ENCODE measurements around the gene CEP83. TPM values are rescaled to one million over a fixed set of nuclear protein-coding genes. Genes with fewer than 3 reads are reported as not detected.

Gene CEP83
- total and polyA plus RNA-seq, 2 donors (not counting 1 experiment from before 2014, with no cell fraction given), result 4.0 to 24.8 TPM

GRCh38 chr12:94329366-94329765, 130.3 kb downstream of the CEP83 start:
- no peak overlapping the region for H3K27ac ChIP-seq (ENCODE audit: low read length in 2 of 2)
- H3K4me3 ChIP-seq (ENCODE audit: control extremely low read depth in 1 of 5, extremely low read depth in 1 of 5, insufficient read depth in 1 of 5, low read depth in 2 of 5, low read length in 4 of 5), result no peak overlapping the region
- H3K4me3 Mint-ChIP-seq, result no peak overlapping the region
- POLR2A ChIA-PET, result no interaction called here
- DNase-seq, result no peak
- H3K9ac ChIP-seq (ENCODE audit: low read length), result no peak overlapping the region
- no peaks in the 10 kb centered on the region for H3K9me3 Mint-ChIP-seq (ENCODE audit: insufficient read depth)
- no peaks in the 10 kb centered on the region for H3K27me3 ChIP-seq (replicated peaks in 1 of 4; ENCODE audit: control extremely low read depth in 1 of 4, control insufficient read depth in 3 of 4, insufficient read depth in 4 of 4, low read length in 3 of 4)
- no peak for ATAC-seq (ENCODE audit: low read depth)
- H4K20me1 ChIP-seq (ENCODE audit: control insufficient read depth, insufficient read depth, low read length, poor library complexity, severe bottlenecking), result no peaks in the 10 kb centered on the region
- CTCF ChIA-PET, result interaction anchor here (0.8 to 1.2 kb wide), 3 partner anchors 106 to 193 kb away, joined by 3 read pairs; no protein-coding TSS in a partner anchor
- no peaks in the 10 kb centered on the region for H3K79me2 ChIP-seq (ENCODE audit: control insufficient read depth, insufficient read depth, low read length)
- H3K36me3 ChIP-seq (replicated peaks in 1 of 2; ENCODE audit: control extremely low read depth in 1 of 2, control insufficient read depth in 1 of 2, extremely low read depth in 1 of 2, insufficient read depth in 2 of 2, low read length in 1 of 2), result peaks cover 0 to 3% of the 10 kb centered on the region in 2 experiments
- no peaks in the 10 kb centered on the region for H3K9me3 ChIP-seq (ENCODE audit: control extremely low read depth in 1 of 3, control insufficient read depth in 2 of 3, insufficient read depth in 1 of 3, low read length in 2 of 3)
- H3K4me1 Mint-ChIP-seq, result peaks cover 4% of the 10 kb centered on the region
- intact Hi-C loops (cut with micrococcal nuclease), result no loop called here
- WGBS (ENCODE audit: insufficient coverage), result no CpG with 5 or more reads among the region's 1 CpG
- no peaks in the 10 kb centered on the region for H3K27me3 Mint-ChIP-seq
- no peak for TF ChIP-seq EZH2 (IDR thresholded peaks at IDR 0.05; ENCODE audit: borderline replicate concordance, insufficient read depth, low read depth, low read length, poor library complexity, severe bottlenecking)
- TF ChIP-seq, protein P1, sequence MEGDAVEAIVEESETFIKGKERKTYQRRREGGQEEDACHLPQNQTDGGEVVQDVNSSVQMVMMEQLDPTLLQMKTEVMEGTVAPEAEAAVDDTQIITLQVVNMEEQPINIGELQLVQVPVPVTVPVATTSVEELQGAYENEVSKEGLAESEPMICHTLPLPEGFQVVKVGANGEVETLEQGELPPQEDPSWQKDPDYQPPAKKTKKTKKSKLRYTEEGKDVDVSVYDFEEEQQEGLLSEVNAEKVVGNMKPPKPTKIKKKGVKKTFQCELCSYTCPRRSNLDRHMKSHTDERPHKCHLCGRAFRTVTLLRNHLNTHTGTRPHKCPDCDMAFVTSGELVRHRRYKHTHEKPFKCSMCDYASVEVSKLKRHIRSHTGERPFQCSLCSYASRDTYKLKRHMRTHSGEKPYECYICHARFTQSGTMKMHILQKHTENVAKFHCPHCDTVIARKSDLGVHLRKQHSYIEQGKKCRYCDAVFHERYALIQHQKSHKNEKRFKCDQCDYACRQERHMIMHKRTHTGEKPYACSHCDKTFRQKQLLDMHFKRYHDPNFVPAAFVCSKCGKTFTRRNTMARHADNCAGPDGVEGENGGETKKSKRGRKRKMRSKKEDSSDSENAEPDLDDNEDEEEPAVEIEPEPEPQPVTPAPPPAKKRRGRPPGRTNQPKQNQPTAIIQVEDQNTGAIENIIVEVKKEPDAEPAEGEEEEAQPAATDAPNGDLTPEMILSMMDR (IDR thresholded peaks at IDR 0.05), result no peak
- H3K4me1 ChIP-seq (ENCODE audit: control insufficient read depth in 2 of 2, insufficient read depth in 2 of 2, low read length in 2 of 2), result no peaks in the 10 kb centered on the region
- H2AFZ ChIP-seq (ENCODE audit: insufficient read depth, low read depth, low read length, poor library complexity, severe bottlenecking), result no peak overlapping the region
- H3K27ac Mint-ChIP-seq, result no peak overlapping the region
- no peak overlapping the region for H3K4me2 ChIP-seq (replicated peaks; ENCODE audit: low read depth, low read length, poor library complexity, severe bottlenecking)

- Mint-ChIP-seq H3K4me1 (no peaks in the 10 kb centered on the region), H3K4me3 (no peak overlapping the region), H3K27me3 (no peaks in the 10 kb centered on the region), H3K27ac (no peak overlapping the region), H3K9me3 (ENCODE audit: insufficient read depth) (no peaks in the 10 kb centered on the region)
- no peak for DNase-seq
- Histone ChIP-seq H3K9me3 (ENCODE audit: control extremely low read depth in 1 of 3, control insufficient read depth in 2 of 3, insufficient read depth in 1 of 3, low read length in 2 of 3) (no peaks in the 10 kb centered on the region), H3K36me3 (replicated peaks in 1 of 2; ENCODE audit: control extremely low read depth in 1 of 2, control insufficient read depth in 1 of 2, extremely low read depth in 1 of 2, insufficient read depth in 2 of 2, low read length in 1 of 2) (peaks cover 0 to 3% of the 10 kb centered on the region in 2 experiments), H3K79me2 (ENCODE audit: control insufficient read depth, insufficient read depth, low read length) (no peaks in the 10 kb centered on the region), H2AFZ (ENCODE audit: insufficient read depth, low read depth, low read length, poor library complexity, severe bottlenecking) (no peak overlapping the region), H4K20me1 (ENCODE audit: control insufficient read depth, insufficient read depth, low read length, poor library complexity, severe bottlenecking) (no peaks in the 10 kb centered on the region), H3K9ac (ENCODE audit: low read length) (no peak overlapping the region), H3K4me1 (ENCODE audit: control insufficient read depth in 2 of 2, insufficient read depth in 2 of 2, low read length in 2 of 2) (no peaks in the 10 kb centered on the region), H3K4me2 (replicated peaks; ENCODE audit: low read depth, low read length, poor library complexity, severe bottlenecking) (no peak overlapping the region), H3K4me3 (ENCODE audit: control extremely low read depth in 1 of 5, extremely low read depth in 1 of 5, insufficient read depth in 1 of 5, low read depth in 2 of 5, low read length in 4 of 5) (no peak overlapping the region), H3K27me3 (replicated peaks in 1 of 4; ENCODE audit: control extremely low read depth in 1 of 4, control insufficient read depth in 3 of 4, insufficient read depth in 4 of 4, low read length in 3 of 4) (no peaks in the 10 kb centered on the region), H3K27ac (ENCODE audit: low read length in 2 of 2) (no peak overlapping the region)
- WGBS (ENCODE audit: insufficient coverage), result no CpG with 5 or more reads among the region's 1 CpG
- ATAC-seq (ENCODE audit: low read depth), result no peak
- CTCF ChIA-PET, result no interaction called here
- TF ChIP-seq EZH2 (IDR thresholded peaks at IDR 0.05; ENCODE audit: borderline replicate concordance, insufficient read depth, low read depth, low read length, poor library complexity, severe bottlenecking), result no peak
- intact Hi-C loops (cut with micrococcal nuclease), result no loop called here
- POLR2A ChIA-PET, result no interaction called here
These were observed 131.9 kb downstream of the CEP83 start for GRCh38 chr12:94327809-94328208.
